A549 (cell line): ENCODE results near the gene PPP2R5C. TPM values are rescaled to one million over a fixed set of nuclear protein-coding genes. Genes with fewer than 3 reads are reported as not detected.

Experiments used
- ATAC-seq, 2 experiments: fragments of 200-7000 bp in 1 of 2; fragments of >200 bp in 1 of 2; cut with Nextera tagmentation in 1 of 2; cut with Tn5 transposase in 1 of 2; 3 replicates each; pipeline versions ENCODE4 v1.8.0 to v1.9.1; 2018 to 2020; ENCODE audit warnings: mild to moderate bottlenecking in 1 of 2, moderate library complexity in 1 of 2
- CTCF ChIA-PET: fragments of 300-600 bp; sonication (Branson Sonifier 250); formaldehyde crosslinking; extraction: SDS; loops from one replicate; lab custom pipeline; 2021; ENCODE audit warnings: antibody characterized with exemption, inconsistent platforms; lab: Yijun Ruan, JAX
- POLR2A ChIA-PET: fragments of 350-600 bp; formaldehyde crosslinking; extraction: SDS; loops from one replicate; lab custom pipeline; 2021; ENCODE audit warnings: antibody characterized with exemption, inconsistent platforms; lab: Yijun Ruan, JAX
- DNase-seq, 2 experiments: peaks; one replicate each; pipeline versions ENCODE4 v3.0.0 to v3.0.0-alpha.2; 2011 to 2016; ENCODE audit warnings: low read depth in 1 of 2, low spot score in 1 of 2
- FAIRE-seq: peaks from 2 replicates; lab custom pipeline; 2011; peaks lifted over from hg19 to GRCh38; lab: Jason Lieb, UNC
- H3K27ac ChIP-seq, 2 experiments: fragments of >200 bp; sonication (Bioruptor Twin); formaldehyde crosslinking; 3 replicates each; pipeline ENCODE4 v1.5.1; 2016 to 2017
- H3K4me1 ChIP-seq: fragments of >200 bp; sonication (Bioruptor Twin); formaldehyde crosslinking; 3 replicates; pipeline ENCODE4 v1.6.1; 2016
- H3K4me2 ChIP-seq: fragments of >200 bp; sonication (Bioruptor Twin); formaldehyde crosslinking; 3 replicates; pipeline ENCODE4 v1.6.1; 2016
- H3K4me3 ChIP-seq: fragments of >200 bp; sonication (Bioruptor Twin); formaldehyde crosslinking; 3 replicates; pipeline ENCODE4 v1.5.1; 2016
- H3K9me3 ChIP-seq: fragments of >200 bp; sonication (Bioruptor Twin); formaldehyde crosslinking; 3 replicates; pipeline ENCODE4 v1.6.1; 2016
- BHLHE40 ChIP-seq: IDR thresholded peaks from 2 replicates; pipeline ENCODE4 v1.6.1; 2012; ENCODE audit warnings: low read depth, low read length, inconsistent platforms
- CEBPB ChIP-seq, 2 experiments: fragments of >200 bp in 1 of 2; sonication (Bioruptor Twin) in 1 of 2; formaldehyde crosslinking in 1 of 2; IDR thresholded peaks; 2 replicates each; pipeline ENCODE4 v1.6.1; 2012 to 2016
- CHD4 ChIP-seq: fragments of 200-600 bp; sonication (generic); IDR thresholded peaks from 2 replicates; pipeline ENCODE4 v1.6.1; 2016; ENCODE audit warnings: antibody characterized with exemption, mild to moderate bottlenecking, borderline replicate concordance
- EP300 ChIP-seq, 2 experiments: fragments of >200 bp; sonication (Bioruptor Twin); formaldehyde crosslinking; IDR thresholded peaks; 2 replicates in 1 of 2; 3 replicates in 1 of 2; pipeline ENCODE4 v1.6.1; 2016 to 2017
- FOSB ChIP-seq: fragments of 250-450 bp; sonication (Bioruptor Pico); IDR thresholded peaks from 2 replicates; pipeline ENCODE4 v1.5.0; 2020; ENCODE audit warnings: mild to moderate bottlenecking, moderate library complexity
- FOSL2 ChIP-seq, 2 experiments: fragments of 450-650 bp in 1 of 2; fragments of >200 bp in 1 of 2; sonication (Bioruptor Twin) in 1 of 2; formaldehyde crosslinking; IDR thresholded peaks; 2 replicates each; pipeline versions ENCODE4 v1.5.0 to v1.6.1; 2016 to 2020; ENCODE audit warnings: mild to moderate bottlenecking in 1 of 2, moderate library complexity in 1 of 2
- FOXS1 ChIP-seq: fragments of 250-450 bp; sonication (Bioruptor Pico); IDR thresholded peaks from 2 replicates; pipeline ENCODE4 v1.5.0; 2020; ENCODE audit warnings: mild to moderate bottlenecking, moderate library complexity
- HDAC2 ChIP-seq: fragments of 200-600 bp; sonication (generic); IDR thresholded peaks from 2 replicates; pipeline ENCODE4 v1.6.1; 2016
- HOXB5 ChIP-seq: fragments of 250-450 bp; sonication (Bioruptor Pico); IDR thresholded peaks from 2 replicates; pipeline ENCODE4 v1.5.0; 2020; ENCODE audit warnings: mild to moderate bottlenecking, moderate library complexity
- JUN ChIP-seq, 2 experiments: fragments of >200 bp; sonication (Bioruptor Twin); formaldehyde crosslinking; IDR thresholded peaks; 2 replicates in 1 of 2; 3 replicates in 1 of 2; pipeline ENCODE4 v1.6.1; 2016 to 2017
- MAFK ChIP-seq: fragments of 450-650 bp; IDR thresholded peaks from 2 replicates; pipeline ENCODE4 v1.6.1; 2014; ENCODE audit not compliant: partially characterized antibody
- NR3C1 ChIP-seq: fragments of >200 bp; sonication (Bioruptor Twin); formaldehyde crosslinking; IDR thresholded peaks from 3 replicates; pipeline ENCODE4 v1.6.1; 2017
- POLR2A ChIP-seq: IDR thresholded peaks from 2 replicates; pipeline ENCODE4 v1.6.1; 2012; ENCODE audit warnings: mild to moderate bottlenecking, low read length
- POLR2AphosphoS2 ChIP-seq: conservative IDR thresholded peaks from 2 replicates; pipeline ENCODE4 v1.6.1; 2012; ENCODE audit warnings: low read length, improper control_type of control experiment, inconsistent platforms
- RAD21 ChIP-seq, 2 experiments: fragments of >200 bp in 1 of 2; sonication (Bioruptor Twin) in 1 of 2; formaldehyde crosslinking in 1 of 2; IDR thresholded peaks in 1 of 2; conservative IDR thresholded peaks in 1 of 2; 2 replicates in 1 of 2; 3 replicates in 1 of 2; pipeline ENCODE4 v1.6.1; 2012 to 2018; ENCODE audit warnings: inconsistent platforms in 1 of 2
- RFX5 ChIP-seq: fragments of 450-650 bp; IDR thresholded peaks from 2 replicates; pipeline ENCODE4 v1.7.1; 2014; ENCODE audit warnings: antibody characterized with exemption, mild to moderate bottlenecking, moderate library complexity
- SREBF2 ChIP-seq: fragments of 450-650 bp; IDR thresholded peaks from 2 replicates; pipeline ENCODE4 v1.6.1; 2014; ENCODE audit warnings: mild to moderate bottlenecking, moderate library complexity
- ZFP36 ChIP-seq: fragments of 450-650 bp; IDR thresholded peaks from 2 replicates; pipeline ENCODE4 v1.6.1; 2014; ENCODE audit warnings: borderline replicate concordance; ENCODE audit not compliant: partially characterized antibody
- WGBS: methylation state at CpG from one replicate; pipeline ENCODE4 v1.1.6; 2017; ENCODE audit errors: missing lambda C conversion rate; 5-methylcytosine and 5-hydroxymethylcytosine counted together
- polyA plus RNA-seq, 4 experiments: library from polyadenylated mRNA; depleted of rRNA in 3 of 4; stranded (reverse); fragments of >200 nt; fragmentation: RNase III in 1 of 4; extraction: RNeasy Plus Mini Kit Qiagen cat#74134 plus additional on column Dnase treatment in 1 of 4; gene quantifications; 2 replicates in 3 of 4; 3 replicates in 1 of 4; pipeline ENCODE4 v1.2.3, GENCODE V29; 2011 to 2017
- TF ChIP-seq, protein P1 (sequence below): IDR thresholded peaks from 2 replicates; pipeline ENCODE4 v1.6.1; 2012
- TF ChIP-seq, protein P2 (sequence below): IDR thresholded peaks from 2 replicates; pipeline ENCODE4 v1.6.1; 2012

The PPP2R5C gene
- polyA plus RNA-seq, 2 of the 4 experiments (the other 2 are of a cell fraction) = 74.8 to 150 TPM

- POLR2A ChIA-PET = no interaction called here
- Histone ChIP-seq H3K4me3 (no peak overlapping the region), H3K4me2 (no peak overlapping the region)
- WGBS = 91% methylated on average over 18 of the region's 18 CpGs
- no peak for FAIRE-seq
- TF ChIP-seq, protein P1, sequence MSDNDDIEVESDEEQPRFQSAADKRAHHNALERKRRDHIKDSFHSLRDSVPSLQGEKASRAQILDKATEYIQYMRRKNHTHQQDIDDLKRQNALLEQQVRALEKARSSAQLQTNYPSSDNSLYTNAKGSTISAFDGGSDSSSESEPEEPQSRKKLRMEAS = no peak
- no peak for TF ChIP-seq CEBPB (IDR thresholded peaks at IDR 0.05)
- no peak for TF ChIP-seq POLR2AphosphoS2
- TF ChIP-seq POLR2A = no peak
- no peak for TF ChIP-seq SREBF2
- TF ChIP-seq ZFP36 = no peak
- TF ChIP-seq, protein P2, sequence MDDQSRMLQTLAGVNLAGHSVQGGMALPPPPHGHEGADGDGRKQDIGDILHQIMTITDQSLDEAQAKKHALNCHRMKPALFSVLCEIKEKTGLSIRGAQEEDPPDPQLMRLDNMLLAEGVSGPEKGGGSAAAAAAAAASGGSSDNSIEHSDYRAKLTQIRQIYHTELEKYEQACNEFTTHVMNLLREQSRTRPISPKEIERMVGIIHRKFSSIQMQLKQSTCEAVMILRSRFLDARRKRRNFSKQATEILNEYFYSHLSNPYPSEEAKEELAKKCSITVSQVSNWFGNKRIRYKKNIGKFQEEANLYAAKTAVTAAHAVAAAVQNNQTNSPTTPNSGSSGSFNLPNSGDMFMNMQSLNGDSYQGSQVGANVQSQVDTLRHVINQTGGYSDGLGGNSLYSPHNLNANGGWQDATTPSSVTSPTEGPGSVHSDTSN = no peak
- TF ChIP-seq FOSB (CRISPR knock-in tag) = no peak
- no peak for TF ChIP-seq EP300 (IDR thresholded peaks at IDR 0.05)
- no peak for TF ChIP-seq HOXB5 (CRISPR knock-in tag)
- TF ChIP-seq FOSL2 (IDR thresholded peaks at IDR 0.05) = no peak
- no peak for TF ChIP-seq FOSL2 (CRISPR knock-in tag; IDR thresholded peaks at IDR 0.05)
- TF ChIP-seq RAD21 (conservative IDR thresholded peaks at IDR 0.05 in 1 of 2, IDR thresholded peaks at IDR 0.05 in 1 of 2) = no peak
- no peak for TF ChIP-seq RFX5
- no peak for TF ChIP-seq CHD4
- TF ChIP-seq, all 56 proteins: peak for 0
- no peak overlapping the region for H3K27ac ChIP-seq
- no peak for DNase-seq
- peak; percentile 24 to 39; a peak in 3 of 6 replicates for ATAC-seq
- no peaks in the 10 kb centered on the region for H3K9me3 ChIP-seq
- no peaks in the 10 kb centered on the region for H3K4me1 ChIP-seq
- CTCF ChIA-PET = interaction anchor here (1.1 kb wide), 1 partner anchor 146 kb away, joined by 6 read pairs; no protein-coding TSS in a partner anchor
Measured at GRCh38 chr14:101916816-101917412, 155.4 kb downstream of the PPP2R5C start.

GRCh38 chr14:101917413-101918017 lies 156.0 kb downstream of the PPP2R5C start:
- TF ChIP-seq NR3C1 = no peak
- TF ChIP-seq, protein P2 = no peak
- no peak for TF ChIP-seq BHLHE40
- TF ChIP-seq JUN (IDR thresholded peaks at IDR 0.05) = no peak
- TF ChIP-seq HDAC2 = no peak
- no peak for TF ChIP-seq MAFK
- no peak for TF ChIP-seq FOXS1
- TF ChIP-seq, all 56 proteins: peak for 0
- no peak overlapping the region for H3K4me2 ChIP-seq
- 91% methylated on average over 16 of the region's 17 CpGs for WGBS
- ChIA-PET POLR2A (no interaction called here), CTCF (interaction anchor here (1.1 to 1.9 kb wide), 2 partner anchors 146 to 210 kb away, joined by 6 to 7 read pairs; no protein-coding TSS in a partner anchor)
- H3K27ac ChIP-seq = no peak overlapping the region
- H3K4me1 ChIP-seq = no peaks in the 10 kb centered on the region
- H3K4me3 ChIP-seq = no peak overlapping the region
- H3K9me3 ChIP-seq = no peaks in the 10 kb centered on the region
- ATAC-seq (peak; percentile 42 to 51; a peak in 3 of 6 replicates), DNase-seq (no peak), FAIRE-seq (no peak)
